PC-3 (cell line): ENCODE measurements around the gene RPP21. TPM values are rescaled to one million over a fixed set of nuclear protein-coding genes. Genes with fewer than 3 reads are reported as not detected.

Experiments
- ATAC-seq: fragments of 200-7000 bp; cut with Tn5 transposase; 2 replicates; pipeline ENCODE4 v1.9.1; 2020; ENCODE audit warnings: mild to moderate bottlenecking, moderate library complexity
- BruUV-seq: library from RNA; stranded (reverse); fragments of 400-500 nt; replicated peaks from 2 replicates; lab custom pipeline; 2021; lab: Mats Ljungman, UMichigan
- CTCF ChIA-PET: fragments of 300-600 bp; sonication (Branson Sonifier 250); formaldehyde crosslinking; loops from one replicate; lab custom pipeline; 2022; ENCODE audit warnings: antibody characterized with exemption; lab: Charles Lee
- POLR2A ChIA-PET: fragments of 300-600 bp; sonication (Branson Sonifier 250); formaldehyde crosslinking; loops from one replicate; lab custom pipeline; 2022; ENCODE audit warnings: antibody characterized with exemption; ENCODE audit not compliant: unreplicated experiment; lab: Charles Lee
- DNase-seq: peaks from one replicate; pipeline ENCODE4 v3.0.0-alpha.2; 2015
- H2AFZ ChIP-seq: fragments of 300-600 bp; sonication (generic); 2 replicates; pipeline ENCODE4 v1.6.0; 2016; ENCODE audit warnings: antibody characterized with exemption, low read length
- H3F3A ChIP-seq: fragments of 300-600 bp; sonication (generic); one replicate; pipeline ENCODE4 v1.6.0; 2017; ENCODE audit warnings: antibody characterized with exemption, low read length, control low read depth, mild to moderate bottlenecking; ENCODE audit not compliant: unreplicated experiment
- H3K27ac ChIP-seq: fragments of 300-600 bp; sonication (generic); 2 replicates; pipeline ENCODE4 v1.5.1; 2016; ENCODE audit warnings: mild to moderate bottlenecking, low read length
- H3K27me3 ChIP-seq: fragments of 300-600 bp; sonication (generic); 2 replicates; pipeline ENCODE4 v1.6.1; 2016; ENCODE audit warnings: low read length, mixed read lengths
- H3K36me3 ChIP-seq: fragments of 300-600 bp; sonication (generic); 2 replicates; pipeline ENCODE4 v1.6.1; 2016; ENCODE audit warnings: low read depth, mixed run types, low read length, mixed read lengths
- H3K4me1 ChIP-seq: fragments of 300-600 bp; sonication (generic); 2 replicates; pipeline ENCODE4 v1.5.1; 2016; ENCODE audit warnings: low read length; ENCODE audit not compliant: insufficient read depth
- H3K4me2 ChIP-seq: fragments of 300-600 bp; sonication (generic); 2 replicates; pipeline ENCODE4 v1.6.0; 2016; ENCODE audit warnings: low read length
- H3K4me3 ChIP-seq: fragments of 300-600 bp; sonication (generic); 2 replicates; pipeline ENCODE4 v1.5.1; 2016; ENCODE audit warnings: mild to moderate bottlenecking, low read length, mixed read lengths
- H3K79me2 ChIP-seq: fragments of 300-600 bp; sonication (generic); 2 replicates; pipeline ENCODE4 v1.6.1; 2017; ENCODE audit warnings: low read length, mixed read lengths
- H3K9ac ChIP-seq: fragments of 300-600 bp; sonication (generic); 2 replicates; pipeline ENCODE4 v1.6.0; 2016; ENCODE audit warnings: mild to moderate bottlenecking, low read length
- H3K9me2 ChIP-seq: fragments of 300-600 bp; sonication (generic); replicated peaks from 2 replicates; pipeline ENCODE4 v1.6.1; 2016; ENCODE audit warnings: mixed run types, low read length, mixed read lengths
- H3K9me3 ChIP-seq: fragments of 300-600 bp; sonication (generic); 2 replicates; pipeline ENCODE4 v1.6.1; 2016; ENCODE audit warnings: low read length, mixed read lengths
- H4K20me1 ChIP-seq: fragments of 300-600 bp; sonication (generic); 2 replicates; pipeline ENCODE4 v1.6.1; 2016; ENCODE audit warnings: low read length, mixed read lengths
- EZH2 ChIP-seq: fragments of 300-600 bp; sonication (generic); IDR thresholded peaks from one replicate; pipeline ENCODE4 v1.6.1; 2017; ENCODE audit warnings: antibody characterized with exemption, mild to moderate bottlenecking, low read length; ENCODE audit not compliant: unreplicated experiment
- EZH2phosphoT487 ChIP-seq: fragments of 300-600 bp; sonication (generic); IDR thresholded peaks from 2 replicates; pipeline ENCODE4 v1.6.1; 2018; ENCODE audit warnings: mild to moderate bottlenecking, antibody characterized with exemption, low read length, borderline replicate concordance
- intact Hi-C: fragments of 100-400 bp; cut with micrococcal nuclease; formaldehyde crosslinking; loops from 2 replicates; pipeline ENCODE4 v1.9.0; 2023
- total RNA-seq: library from RNA; depleted of rRNA; stranded (reverse); fragments of >200 nt; gene quantifications from 2 replicates; pipeline ENCODE4 v1.2.3, GENCODE V29; 2014
- TF ChIP-seq, protein P1 (sequence below): fragments of 300-600 bp; sonication (generic); conservative IDR thresholded peaks from 2 replicates; pipeline ENCODE4 v1.5.1; 2017; ENCODE audit warnings: antibody characterized with exemption, low read depth, mild to moderate bottlenecking, low read length

Gene RPP21
- total RNA-seq, 1 experiment from 2014 or later = 161 TPM

DNA sequence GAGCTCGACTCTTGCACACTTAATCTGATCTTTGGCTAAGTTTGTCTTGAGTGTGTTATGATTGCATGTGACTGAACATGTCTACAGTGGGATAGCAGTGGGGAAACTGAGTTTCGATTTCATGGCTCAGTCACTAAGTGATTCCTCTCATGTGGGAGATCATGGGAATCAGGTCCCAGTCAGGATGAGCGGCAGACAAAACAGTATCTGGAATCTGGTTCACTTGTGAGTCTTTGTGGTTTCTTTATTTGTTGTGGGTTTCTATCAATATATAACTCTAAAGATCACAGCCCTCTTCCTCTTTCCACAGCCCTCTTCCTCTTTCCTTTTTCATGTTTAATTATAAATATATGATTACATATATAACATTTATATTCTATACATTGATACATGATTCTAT, 4.0 kb downstream of the RPP21 start:
- no peak overlapping the region for H3K4me2 ChIP-seq
- no peak overlapping the region for H3K9ac ChIP-seq
- no peaks in the 10 kb centered on the region for H3K27me3 ChIP-seq
- ATAC-seq = no peak
- POLR2A ChIA-PET = no interaction called here
- peaks cover 8% of the 10 kb centered on the region for H3K36me3 ChIP-seq
- H3K9me3 ChIP-seq = no peaks in the 10 kb centered on the region
- DNase-seq = no peak
- H4K20me1 ChIP-seq = no peaks in the 10 kb centered on the region
- peaks cover 11% of the 10 kb centered on the region for H3K79me2 ChIP-seq
- no peaks in the 10 kb centered on the region for H3F3A ChIP-seq
- TF ChIP-seq EZH2 (no peak), EZH2phosphoT487 (no peak)
- TF ChIP-seq, protein P1, sequence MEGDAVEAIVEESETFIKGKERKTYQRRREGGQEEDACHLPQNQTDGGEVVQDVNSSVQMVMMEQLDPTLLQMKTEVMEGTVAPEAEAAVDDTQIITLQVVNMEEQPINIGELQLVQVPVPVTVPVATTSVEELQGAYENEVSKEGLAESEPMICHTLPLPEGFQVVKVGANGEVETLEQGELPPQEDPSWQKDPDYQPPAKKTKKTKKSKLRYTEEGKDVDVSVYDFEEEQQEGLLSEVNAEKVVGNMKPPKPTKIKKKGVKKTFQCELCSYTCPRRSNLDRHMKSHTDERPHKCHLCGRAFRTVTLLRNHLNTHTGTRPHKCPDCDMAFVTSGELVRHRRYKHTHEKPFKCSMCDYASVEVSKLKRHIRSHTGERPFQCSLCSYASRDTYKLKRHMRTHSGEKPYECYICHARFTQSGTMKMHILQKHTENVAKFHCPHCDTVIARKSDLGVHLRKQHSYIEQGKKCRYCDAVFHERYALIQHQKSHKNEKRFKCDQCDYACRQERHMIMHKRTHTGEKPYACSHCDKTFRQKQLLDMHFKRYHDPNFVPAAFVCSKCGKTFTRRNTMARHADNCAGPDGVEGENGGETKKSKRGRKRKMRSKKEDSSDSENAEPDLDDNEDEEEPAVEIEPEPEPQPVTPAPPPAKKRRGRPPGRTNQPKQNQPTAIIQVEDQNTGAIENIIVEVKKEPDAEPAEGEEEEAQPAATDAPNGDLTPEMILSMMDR = no peak
- CTCF ChIA-PET = no interaction called here
- intact Hi-C loops = no loop called here
- BruUV-seq = no TSS peak
- H3K9me2 ChIP-seq = no peaks in the 10 kb centered on the region
- H3K4me1 ChIP-seq = peaks cover 9% of the 10 kb centered on the region
- no peak overlapping the region for H2AFZ ChIP-seq
- H3K27ac ChIP-seq = no peak overlapping the region
- no peak overlapping the region for H3K4me3 ChIP-seq

DNA sequence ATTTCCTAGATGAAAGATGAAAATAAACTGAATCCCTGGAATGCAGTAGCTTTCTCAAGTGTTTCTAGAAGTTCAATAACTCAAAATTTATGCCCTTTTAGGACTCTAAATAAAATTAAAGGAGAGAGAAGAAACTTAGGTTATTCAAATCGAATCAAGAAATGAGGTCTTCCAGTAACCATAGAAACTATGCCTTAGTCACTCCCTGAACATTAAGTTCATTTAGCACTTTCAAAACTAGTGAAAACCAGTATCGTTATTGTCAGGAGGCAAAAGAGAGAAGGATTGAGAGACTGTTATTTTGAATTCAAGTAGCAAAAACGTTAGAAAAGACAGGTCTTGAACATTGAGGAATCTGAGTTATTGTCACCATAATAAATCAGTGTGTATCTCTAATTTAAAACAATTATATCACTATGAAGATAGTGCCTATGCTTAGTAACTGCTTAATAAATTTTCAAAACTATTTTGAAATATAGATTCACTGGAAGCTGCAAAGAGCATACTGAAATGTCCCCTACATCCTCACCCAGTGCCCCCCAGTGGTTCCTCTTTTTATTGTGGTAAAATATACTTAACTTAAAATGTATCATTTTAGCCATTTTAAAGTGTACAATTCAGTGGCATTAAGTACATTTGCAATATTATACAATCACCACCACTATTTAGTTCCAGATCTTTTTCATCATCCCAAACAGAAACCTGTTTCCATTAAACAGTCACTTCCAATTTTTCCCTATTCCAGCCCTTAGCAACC, 4.6 kb downstream of the RPP21 start:
- Histone ChIP-seq H3K27me3 (no peaks in the 10 kb centered on the region), H3K9me3 (no peaks in the 10 kb centered on the region), H3K79me2 (peaks cover 11% of the 10 kb centered on the region), H4K20me1 (no peaks in the 10 kb centered on the region), H3K4me2 (no peak overlapping the region), H3F3A (no peaks in the 10 kb centered on the region), H3K36me3 (peaks cover 8% of the 10 kb centered on the region), H2AFZ (no peak overlapping the region), H3K27ac (no peak overlapping the region), H3K9me2 (no peaks in the 10 kb centered on the region), H3K9ac (no peak overlapping the region), H3K4me3 (no peak overlapping the region), H3K4me1 (peaks cover 8% of the 10 kb centered on the region)
- CTCF ChIA-PET = no interaction called here
- BruUV-seq = no TSS peak
- intact Hi-C loops = no loop called here
- no peak for TF ChIP-seq EZH2phosphoT487
- TF ChIP-seq, protein P1 = peak; percentile 39
- TF ChIP-seq EZH2 = no peak
- no peak for DNase-seq
- ATAC-seq = no peak
- POLR2A ChIA-PET = no interaction called here

DNA sequence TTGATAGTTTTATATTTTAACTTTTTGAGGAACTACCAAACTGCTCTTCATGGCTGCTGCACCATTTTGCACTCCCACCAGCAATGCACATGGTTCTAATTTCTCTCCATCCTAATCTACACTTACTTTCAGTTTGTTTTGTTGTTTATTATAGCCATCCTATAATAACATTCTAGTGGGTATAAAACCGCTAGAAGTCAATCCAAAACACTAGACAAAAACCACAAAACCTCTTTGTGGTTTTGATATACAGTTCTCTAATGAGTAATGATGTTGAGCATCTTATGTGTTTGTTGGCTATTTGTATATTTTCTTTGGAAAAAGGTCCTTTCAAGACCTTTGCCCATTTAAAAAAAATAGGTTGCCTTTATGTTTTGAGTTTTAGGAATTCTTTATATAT, 5.6 kb downstream of the RPP21 start:
- Histone ChIP-seq H3K9me2 (no peaks in the 10 kb centered on the region), H3F3A (no peaks in the 10 kb centered on the region), H3K9me3 (no peaks in the 10 kb centered on the region), H3K36me3 (peaks cover 8% of the 10 kb centered on the region), H4K20me1 (no peaks in the 10 kb centered on the region), H3K27ac (no peak overlapping the region), H3K9ac (no peak overlapping the region), H3K79me2 (peaks cover 11% of the 10 kb centered on the region), H3K4me2 (no peak overlapping the region), H3K4me3 (no peak overlapping the region), H3K27me3 (no peaks in the 10 kb centered on the region), H2AFZ (no peak overlapping the region), H3K4me1 (peaks cover 6% of the 10 kb centered on the region)
- DNase-seq (no peak), ATAC-seq (no peak)
- ChIA-PET POLR2A (no interaction called here), CTCF (no interaction called here)
- intact Hi-C loops = no loop called here
- TF ChIP-seq, protein P1 = no peak
- TF ChIP-seq EZH2 = no peak
- TF ChIP-seq EZH2phosphoT487 = no peak
- no TSS peak for BruUV-seq
